ENCODE measurements around the gene CLOCK. TPM values are rescaled to one million over a fixed set of nuclear protein-coding genes. Genes with fewer than 3 reads are reported as not detected.

CLOCK gene
- total RNA-seq, 2 experiments from 2014 or later: 11.3 to 11.4 TPM

- no peak for DNase-seq
- H3K27me3 Mint-ChIP-seq: no peaks in the 10 kb centered on the region
- H3K4me1 Mint-ChIP-seq: peaks cover 40% of the 10 kb centered on the region
- H3K27ac Mint-ChIP-seq: peak overlapping the region; percentile 90
- peaks cover 2% of the 10 kb centered on the region for H3K36me3 Mint-ChIP-seq
- no peaks in the 10 kb centered on the region for H3K9me3 Mint-ChIP-seq
- peak overlapping the region; percentile 90 for H3K4me3 Mint-ChIP-seq
Measured at GRCh38 chr4:55547918-55548317, 1.2 kb upstream of the CLOCK start.

- Mint-ChIP-seq H3K27me3 (no peaks in the 10 kb centered on the region), H3K4me3 (peak overlapping the region; percentile 90), H3K36me3 (peaks cover 2% of the 10 kb centered on the region), H3K27ac (peak overlapping the region; percentile 90), H3K4me1 (peaks cover 40% of the 10 kb centered on the region), H3K9me3 (no peaks in the 10 kb centered on the region)
- no peak for DNase-seq
Measured at GRCh38 chr4:55547466-55547770, 709 bp upstream of the CLOCK start.

DNA sequence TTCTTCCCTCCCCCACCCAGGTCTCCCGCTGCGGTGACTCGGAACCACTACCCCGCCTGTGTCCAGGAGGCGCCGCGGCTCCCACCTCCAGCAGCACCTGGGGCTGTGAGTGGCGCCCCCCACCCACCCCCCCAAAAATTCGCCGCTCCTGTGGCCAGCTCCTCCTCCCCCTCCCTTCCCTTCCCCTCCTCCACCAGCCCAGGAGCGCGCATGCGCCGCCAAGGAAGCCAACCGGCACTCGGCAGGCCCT, 278 bp downstream of the CLOCK start:
- peak overlapping the region; percentile 90 for H3K27ac Mint-ChIP-seq
- peak overlapping the region; percentile 90 for H3K4me3 Mint-ChIP-seq
- H3K9me3 Mint-ChIP-seq: no peaks in the 10 kb centered on the region
- peaks cover 2% of the 10 kb centered on the region for H3K36me3 Mint-ChIP-seq
- no peak for DNase-seq
- H3K27me3 Mint-ChIP-seq: no peaks in the 10 kb centered on the region
- H3K4me1 Mint-ChIP-seq: peaks cover 43% of the 10 kb centered on the region

DNA sequence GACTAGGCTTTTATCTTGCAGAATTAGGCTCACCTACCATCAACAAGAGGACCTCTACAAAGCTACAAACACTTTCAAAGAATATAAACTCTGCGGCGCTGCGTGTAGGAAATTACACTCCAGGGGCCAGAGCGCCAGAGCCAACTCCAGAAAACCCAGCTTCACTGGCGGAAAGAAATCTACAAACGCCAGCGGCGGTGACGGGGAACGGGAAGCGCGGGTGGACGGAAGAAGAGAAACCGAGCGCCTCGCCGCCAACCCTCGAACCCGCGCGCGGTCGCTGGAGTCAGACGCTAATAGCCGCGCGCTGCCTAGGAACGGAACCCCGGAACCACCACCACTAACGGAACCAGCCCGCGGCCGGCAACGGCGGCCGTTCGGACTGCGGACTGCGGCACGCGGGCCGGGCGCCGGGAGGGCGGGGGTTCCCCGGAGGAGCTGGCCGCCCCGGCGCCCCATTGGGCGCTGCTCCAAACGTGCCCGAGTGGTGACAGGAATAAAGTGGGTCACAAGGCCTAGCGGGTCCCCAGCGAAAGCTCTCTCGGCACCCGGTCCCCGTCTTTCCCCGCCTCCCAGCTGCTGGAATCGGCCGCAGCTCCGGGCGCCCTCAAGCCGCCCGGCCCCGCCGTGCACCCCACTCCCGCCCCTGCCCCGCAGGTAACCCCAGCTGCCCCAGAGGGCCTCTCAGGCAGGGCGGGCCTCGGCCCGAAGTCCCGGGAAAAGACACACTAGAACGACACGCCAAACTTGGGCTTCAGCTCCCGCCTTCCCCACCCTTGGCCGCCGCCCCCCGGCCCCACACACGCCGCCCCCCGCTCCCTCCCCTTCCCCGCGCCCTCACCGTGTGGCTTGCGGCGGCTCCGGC, 836 bp downstream of the CLOCK start:
- DNase-seq: peak; percentile 74
- H3K27ac Mint-ChIP-seq: peak overlapping the region; percentile 92
- H3K9me3 Mint-ChIP-seq: no peaks in the 10 kb centered on the region
- H3K4me3 Mint-ChIP-seq: peak overlapping the region; percentile 91
- peaks cover 40% of the 10 kb centered on the region for H3K4me1 Mint-ChIP-seq
- H3K27me3 Mint-ChIP-seq: no peaks in the 10 kb centered on the region
- H3K36me3 Mint-ChIP-seq: peaks cover 2% of the 10 kb centered on the region

DNA sequence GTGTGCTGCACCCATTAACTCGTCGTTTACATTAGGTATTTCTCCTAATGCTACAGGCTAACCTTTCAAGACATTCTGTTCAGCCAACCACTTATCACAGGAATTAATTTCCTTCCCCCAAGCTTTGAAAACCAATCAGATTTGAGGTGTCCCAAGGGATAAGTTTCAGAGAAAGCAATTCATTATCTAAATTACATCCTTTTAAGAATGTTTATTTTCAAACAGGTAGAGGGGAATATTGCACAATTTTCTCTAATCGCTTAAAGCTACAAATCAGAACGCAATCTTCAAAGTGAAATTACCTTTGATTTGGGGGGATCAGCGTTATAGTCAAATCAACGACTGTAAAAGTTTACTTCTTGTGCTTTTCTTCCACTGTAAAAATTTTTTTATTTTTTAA, 1.6 kb downstream of the CLOCK start:
- Mint-ChIP-seq H3K27me3 (no peaks in the 10 kb centered on the region), H3K4me1 (peaks cover 40% of the 10 kb centered on the region)

GRCh38 chr4:55543858-55544257, 2.9 kb downstream of the CLOCK start:
- Mint-ChIP-seq H3K36me3 (peaks cover 2% of the 10 kb centered on the region), H3K4me1 (peaks cover 43% of the 10 kb centered on the region), H3K27me3 (no peaks in the 10 kb centered on the region), H3K9me3 (no peaks in the 10 kb centered on the region), H3K27ac (no peak overlapping the region), H3K4me3 (peak overlapping the region; percentile 91)
- no peak for DNase-seq

More for the DNA sequence above, 1.6 kb downstream of the CLOCK start:
- Mint-ChIP-seq H3K4me3 (peak overlapping the region; percentile 91), H3K9me3 (no peaks in the 10 kb centered on the region), H3K27ac (peak overlapping the region; percentile 92), H3K36me3 (no peaks in the 10 kb centered on the region)
- no peak for DNase-seq

DNA sequence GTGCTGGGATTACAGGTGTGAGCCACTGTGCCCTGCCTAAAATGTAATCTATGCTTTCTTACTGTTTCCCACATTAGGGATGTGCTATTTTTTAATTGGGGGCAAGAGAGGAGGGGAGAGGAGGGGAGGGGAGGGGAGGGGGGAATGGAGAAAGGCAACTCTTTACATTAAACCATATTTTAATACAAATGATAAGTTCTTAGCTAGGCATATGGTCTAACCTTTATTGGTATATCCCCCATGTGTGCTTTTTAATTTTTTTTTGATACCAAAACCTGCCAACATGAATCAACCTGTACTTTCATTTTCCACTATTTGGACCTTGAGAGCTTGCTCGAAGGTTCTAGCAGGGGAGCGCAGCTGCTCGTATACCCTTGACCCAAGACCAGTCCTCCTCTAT, 6.4 kb downstream of the CLOCK start:
- Mint-ChIP-seq H3K4me3 (no peak overlapping the region), H3K9me3 (no peaks in the 10 kb centered on the region), H3K36me3 (peaks cover 8% of the 10 kb centered on the region), H3K4me1 (peaks cover 49% of the 10 kb centered on the region), H3K27ac (no peak overlapping the region), H3K27me3 (no peaks in the 10 kb centered on the region)
- DNase-seq: no peak

DNA sequence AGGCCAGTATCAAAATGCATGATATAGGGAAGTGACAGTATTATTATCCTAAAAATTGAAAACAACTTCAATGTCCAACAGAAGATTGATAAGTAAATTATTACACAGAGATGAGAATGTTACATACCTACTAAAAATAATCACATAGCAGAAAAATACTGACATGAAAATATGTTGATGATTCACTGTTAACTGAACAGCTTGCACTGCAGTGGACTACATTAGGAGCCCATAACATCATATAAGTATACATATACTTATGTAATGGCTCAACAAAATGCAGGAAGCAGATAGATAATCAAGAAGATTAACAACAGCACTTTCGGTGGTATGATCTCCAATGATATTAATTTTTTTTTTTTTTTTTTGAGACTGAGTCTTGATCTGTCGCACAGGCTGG, 7.1 kb downstream of the CLOCK start:
- H3K4me1 Mint-ChIP-seq: peaks cover 45% of the 10 kb centered on the region

GRCh38 chr4:55538531-55538930, 8.2 kb downstream of the CLOCK start:
- no peak overlapping the region for H3K4me3 Mint-ChIP-seq
- no peak overlapping the region for H3K27ac Mint-ChIP-seq
- H3K27me3 Mint-ChIP-seq: no peaks in the 10 kb centered on the region

More for the DNA sequence above, 7.1 kb downstream of the CLOCK start:
- Mint-ChIP-seq H3K36me3 (peaks cover 11% of the 10 kb centered on the region), H3K4me3 (no peak overlapping the region), H3K9me3 (no peaks in the 10 kb centered on the region), H3K27me3 (no peaks in the 10 kb centered on the region), H3K27ac (no peak overlapping the region)
- no peak for DNase-seq

DNA sequence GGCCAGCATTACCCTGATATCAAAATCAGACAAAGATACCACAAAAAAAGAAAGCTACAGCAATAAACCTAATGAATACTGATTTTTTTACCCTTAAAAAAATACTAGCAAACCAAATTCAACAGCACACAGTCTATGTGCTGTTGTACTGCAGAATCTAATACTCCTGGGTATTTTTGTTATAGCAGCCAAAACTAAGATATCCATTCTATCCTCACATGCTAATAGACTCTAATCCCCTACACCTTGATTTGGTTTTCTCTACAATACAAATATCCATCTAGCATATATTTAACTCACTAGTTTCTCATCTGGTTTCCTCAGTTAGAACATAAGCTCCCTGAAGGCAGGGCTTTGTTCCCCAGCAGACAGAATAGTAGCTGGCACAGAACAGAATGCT, 12.4 kb downstream of the CLOCK start:
- no peak overlapping the region for H3K27ac Mint-ChIP-seq

More at GRCh38 chr4:55538531-55538930, 8.2 kb downstream of the CLOCK start:
- peaks cover 7% of the 10 kb centered on the region for H3K9me3 Mint-ChIP-seq
- peaks cover 22% of the 10 kb centered on the region for H3K36me3 Mint-ChIP-seq
- H3K4me1 Mint-ChIP-seq: peaks cover 34% of the 10 kb centered on the region
- DNase-seq: no peak

GRCh38 chr4:55530691-55531090, 16.0 kb downstream of the CLOCK start:
- H3K4me3 Mint-ChIP-seq: no peak overlapping the region
- H3K9me3 Mint-ChIP-seq: peaks cover 25% of the 10 kb centered on the region
- no peaks in the 10 kb centered on the region for H3K27me3 Mint-ChIP-seq
- H3K27ac Mint-ChIP-seq: no peak overlapping the region
- no peak for DNase-seq
- H3K4me1 Mint-ChIP-seq: peaks cover 2% of the 10 kb centered on the region
- H3K36me3 Mint-ChIP-seq: peaks cover 61% of the 10 kb centered on the region

More for the DNA sequence above, 12.4 kb downstream of the CLOCK start:
- H3K27me3 Mint-ChIP-seq: no peaks in the 10 kb centered on the region
- H3K36me3 Mint-ChIP-seq: peaks cover 60% of the 10 kb centered on the region
- no peak for DNase-seq
- peaks cover 16% of the 10 kb centered on the region for H3K4me1 Mint-ChIP-seq
- H3K4me3 Mint-ChIP-seq: no peak overlapping the region
- H3K9me3 Mint-ChIP-seq: peaks cover 23% of the 10 kb centered on the region

- peaks cover 61% of the 10 kb centered on the region for H3K36me3 Mint-ChIP-seq
Measured at GRCh38 chr4:55530167-55530566, 16.5 kb downstream of the CLOCK start.

DNA sequence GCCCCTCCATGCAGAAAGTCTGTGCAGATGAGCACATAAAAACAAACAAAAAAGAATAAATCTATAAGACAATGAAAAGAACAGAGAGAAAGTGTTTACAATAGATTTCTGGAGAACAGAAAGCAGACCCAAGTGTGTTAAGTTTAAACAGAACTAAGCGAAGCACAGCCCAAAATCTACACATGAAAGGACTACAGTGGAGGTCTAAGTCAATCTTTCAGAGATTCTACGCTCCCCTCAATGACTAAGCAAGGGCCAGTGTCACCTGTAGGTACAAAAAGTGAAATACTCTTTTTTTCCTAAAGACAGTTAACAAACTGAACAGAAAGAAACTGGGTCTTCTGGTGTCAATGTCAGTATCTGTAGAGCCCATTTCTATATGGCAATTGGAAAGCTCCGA, 18.2 kb downstream of the CLOCK start:
- Mint-ChIP-seq H3K27me3 (no peaks in the 10 kb centered on the region), H3K9me3 (peaks cover 18% of the 10 kb centered on the region), H3K36me3 (peaks cover 46% of the 10 kb centered on the region), H3K4me3 (no peak overlapping the region), H3K4me1 (peaks cover 8% of the 10 kb centered on the region), H3K27ac (no peak overlapping the region)
- no peak for DNase-seq

More at GRCh38 chr4:55530167-55530566, 16.5 kb downstream of the CLOCK start:
- peaks cover 2% of the 10 kb centered on the region for H3K4me1 Mint-ChIP-seq
- no peak overlapping the region for H3K27ac Mint-ChIP-seq
- no peaks in the 10 kb centered on the region for H3K27me3 Mint-ChIP-seq
- DNase-seq: no peak
- peaks cover 25% of the 10 kb centered on the region for H3K9me3 Mint-ChIP-seq
- no peak overlapping the region for H3K4me3 Mint-ChIP-seq

DNA sequence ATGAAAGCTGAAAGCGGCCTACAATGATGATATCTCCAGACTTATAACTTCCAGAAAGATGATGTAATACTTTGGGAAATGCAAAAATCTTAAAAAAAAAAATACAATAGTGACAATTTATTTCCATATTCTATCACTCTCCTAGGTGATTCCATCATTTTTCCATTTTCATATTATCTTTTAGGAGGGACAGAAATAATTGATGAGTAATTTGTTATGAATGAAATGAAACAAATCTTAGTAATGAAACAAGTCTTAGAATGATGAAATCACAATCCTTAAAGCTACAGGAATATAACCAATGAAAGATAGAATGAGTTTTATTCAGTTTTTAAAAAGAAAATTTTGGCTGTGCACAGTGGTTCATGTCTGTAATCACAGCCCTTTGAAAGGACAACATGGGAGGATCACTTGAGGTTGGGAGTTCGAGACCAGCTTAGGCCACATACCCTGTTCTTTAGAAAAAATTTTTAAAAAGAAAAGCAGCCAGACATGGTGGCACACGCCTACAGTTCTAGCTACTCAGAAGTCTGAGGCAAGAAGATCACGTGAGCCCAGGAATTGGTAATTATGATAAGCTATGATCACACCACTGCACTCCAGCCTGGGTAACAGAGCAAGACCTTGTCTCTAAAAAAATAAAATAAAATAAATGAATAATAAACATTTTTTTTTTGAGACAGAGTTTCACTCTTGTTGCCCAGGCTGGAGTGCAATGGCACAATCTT, 21.7 kb downstream of the CLOCK start:
- Mint-ChIP-seq H3K4me1 (peaks cover 8% of the 10 kb centered on the region), H3K4me3 (no peak overlapping the region), H3K36me3 (peaks cover 22% of the 10 kb centered on the region), H3K27me3 (no peaks in the 10 kb centered on the region), H3K27ac (peak overlapping the region; percentile 54), H3K9me3 (peaks cover 5% of the 10 kb centered on the region)
- no peak for DNase-seq

GRCh38 chr4:55518442-55518841, 28.3 kb downstream of the CLOCK start:
- Mint-ChIP-seq H3K27ac (no peak overlapping the region), H3K9me3 (peaks cover 7% of the 10 kb centered on the region), H3K4me3 (no peak overlapping the region), H3K4me1 (peaks cover 2% of the 10 kb centered on the region), H3K36me3 (peaks cover 16% of the 10 kb centered on the region), H3K27me3 (no peaks in the 10 kb centered on the region)
- no peak for DNase-seq

Data from activated naive CD8-positive, alpha-beta T cell treated with anti-CD3 and anti-CD28 coated beads for 36 hours (primary cell).